KOPT-K1 (cell line): ENCODE measurements around the gene MYL3.

ENCODE experiments used
- H3K27ac ChIP-seq: fragments of 200-600 bp; sonication (generic); 2 replicates; pipeline ENCODE4 v1.5.1; 2016; ENCODE audit warnings: antibody characterized with exemption, mild to moderate bottlenecking, low read depth, low read length; ENCODE audit not compliant: poor library complexity, severe bottlenecking
- H3K36me3 ChIP-seq: fragments of 200-600 bp; sonication (generic); 2 replicates; pipeline ENCODE4 v1.5.1; 2017; ENCODE audit warnings: antibody characterized with exemption, mild to moderate bottlenecking, low read length, moderate library complexity; ENCODE audit not compliant: insufficient read depth
- H3K9me3 ChIP-seq: fragments of 200-600 bp; sonication (generic); 2 replicates; pipeline ENCODE4 v1.5.1; 2017; ENCODE audit warnings: antibody characterized with exemption, low read length, mild to moderate bottlenecking; ENCODE audit not compliant: insufficient read depth, poor library complexity, severe bottlenecking

MYL3 gene

DNA sequence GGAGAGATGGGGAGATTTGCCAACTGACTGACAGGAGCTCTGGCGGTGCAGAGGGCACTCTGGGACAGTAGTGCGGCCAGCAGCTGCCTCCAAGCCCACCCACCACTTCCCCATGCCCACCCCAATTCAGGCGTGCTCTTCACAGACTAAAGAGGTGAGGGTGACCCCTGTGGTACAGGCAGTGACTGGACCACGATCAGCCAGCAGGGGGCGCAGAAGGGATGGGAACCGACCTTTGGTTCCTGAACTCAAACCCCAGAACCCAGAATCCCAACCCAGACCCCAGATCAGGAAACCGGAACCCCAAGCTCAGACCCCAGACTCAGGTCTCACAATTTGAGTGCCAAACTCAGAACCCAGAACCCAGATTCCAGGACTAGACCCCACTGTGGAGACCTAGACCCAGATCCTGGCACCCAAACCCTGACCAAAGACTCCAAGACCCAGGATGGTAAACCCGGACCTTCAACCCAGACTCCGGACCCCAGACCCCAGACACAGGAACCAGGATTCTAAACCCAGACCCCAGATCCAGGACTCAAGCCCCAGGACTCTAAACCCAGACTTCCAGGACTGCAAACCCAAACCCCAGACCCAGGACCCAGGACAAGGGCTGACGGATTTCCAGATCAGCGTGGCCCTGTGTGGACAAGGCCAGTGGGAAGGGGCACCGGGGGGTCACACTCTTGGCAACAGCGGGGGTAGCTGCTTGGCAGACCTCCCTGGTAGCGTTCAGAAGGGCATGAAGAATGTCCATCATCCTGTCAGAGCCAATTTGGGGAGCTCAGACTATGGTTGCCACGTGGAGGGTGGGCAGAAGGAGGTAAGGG lies 3.7 kb upstream of the MYL3 start:
- H3K27ac ChIP-seq: no peak overlapping the region
- no peaks in the 10 kb centered on the region for H3K9me3 ChIP-seq
- H3K36me3 ChIP-seq: no peaks in the 10 kb centered on the region

DNA sequence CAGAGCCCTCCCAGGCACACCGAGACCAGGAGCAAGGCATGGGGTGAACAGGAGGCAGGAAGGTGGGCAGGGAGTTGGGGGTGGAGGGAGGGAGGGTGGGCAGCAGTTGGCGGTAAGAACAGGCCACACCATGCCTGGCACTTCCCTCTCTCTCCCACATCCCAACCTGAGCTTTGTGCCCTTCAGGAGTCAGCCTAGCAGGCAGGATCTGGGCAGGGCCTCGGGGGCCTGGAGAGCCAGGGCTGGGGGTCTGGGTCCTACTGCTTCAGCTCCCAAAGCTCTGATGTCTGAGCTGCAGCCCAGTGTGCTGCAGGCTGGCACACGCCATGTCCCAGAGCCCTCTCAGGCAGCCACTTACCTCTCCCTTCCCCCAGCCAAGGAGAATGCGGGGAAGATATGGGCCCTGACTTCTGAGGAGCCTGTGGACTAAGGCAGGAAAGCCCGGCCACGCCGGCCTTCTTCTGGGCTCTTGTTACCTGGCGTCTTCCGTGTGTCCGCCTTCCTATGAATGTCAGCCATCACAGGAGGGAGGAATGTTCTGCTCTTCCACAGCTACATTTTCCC lies 2.9 kb upstream of the MYL3 start:
- Histone ChIP-seq H3K27ac (no peak overlapping the region), H3K36me3 (no peaks in the 10 kb centered on the region), H3K9me3 (no peaks in the 10 kb centered on the region)

DNA sequence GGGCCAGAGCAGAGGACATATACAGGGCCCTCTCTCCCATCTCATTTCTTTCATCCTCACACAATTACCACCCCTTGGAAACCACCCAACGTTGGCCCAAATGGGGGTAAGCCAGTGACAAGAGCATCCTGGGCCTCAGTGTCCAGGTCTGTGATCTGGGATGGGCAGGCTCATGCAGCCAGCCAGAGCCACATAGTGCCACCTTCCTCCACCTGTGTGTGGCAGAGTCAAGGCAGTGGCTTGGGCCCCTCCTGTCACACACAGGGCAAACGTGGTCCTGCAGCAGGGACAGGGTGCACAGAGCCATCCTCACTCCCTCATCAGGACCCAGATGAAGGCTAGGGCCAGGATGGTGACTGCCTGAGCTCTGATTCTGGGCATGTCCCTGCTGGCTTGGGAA lies 2.3 kb upstream of the MYL3 start:
- no peak overlapping the region for H3K27ac ChIP-seq

DNA sequence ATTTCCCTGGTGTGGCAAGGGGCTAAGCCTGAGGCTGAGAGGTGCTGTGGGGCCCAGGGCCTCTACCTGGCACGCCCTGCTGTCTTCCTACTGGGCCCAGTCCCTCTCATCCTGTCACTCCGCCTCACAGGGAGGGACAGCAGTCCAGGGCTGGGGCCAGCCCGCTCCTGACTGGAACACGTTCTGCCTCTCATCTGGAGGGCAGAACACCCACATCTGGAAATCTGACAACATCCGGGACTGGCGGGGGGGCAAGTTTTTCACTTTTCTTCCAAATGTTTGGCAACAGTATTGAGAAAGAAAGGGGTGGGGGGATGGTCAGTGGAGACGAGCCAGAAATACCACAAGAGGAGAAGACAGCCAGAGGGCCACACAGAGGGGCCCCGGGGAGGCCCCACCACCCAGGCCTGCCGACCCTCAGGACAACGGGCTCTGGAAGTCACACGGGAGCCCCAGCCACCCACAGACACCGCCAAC lies 1.8 kb upstream of the MYL3 start:
- no peaks in the 10 kb centered on the region for H3K9me3 ChIP-seq
- H3K27ac ChIP-seq: no peak overlapping the region

More for the DNA sequence above, 2.3 kb upstream of the MYL3 start:
- Histone ChIP-seq H3K9me3 (no peaks in the 10 kb centered on the region), H3K36me3 (no peaks in the 10 kb centered on the region)

DNA sequence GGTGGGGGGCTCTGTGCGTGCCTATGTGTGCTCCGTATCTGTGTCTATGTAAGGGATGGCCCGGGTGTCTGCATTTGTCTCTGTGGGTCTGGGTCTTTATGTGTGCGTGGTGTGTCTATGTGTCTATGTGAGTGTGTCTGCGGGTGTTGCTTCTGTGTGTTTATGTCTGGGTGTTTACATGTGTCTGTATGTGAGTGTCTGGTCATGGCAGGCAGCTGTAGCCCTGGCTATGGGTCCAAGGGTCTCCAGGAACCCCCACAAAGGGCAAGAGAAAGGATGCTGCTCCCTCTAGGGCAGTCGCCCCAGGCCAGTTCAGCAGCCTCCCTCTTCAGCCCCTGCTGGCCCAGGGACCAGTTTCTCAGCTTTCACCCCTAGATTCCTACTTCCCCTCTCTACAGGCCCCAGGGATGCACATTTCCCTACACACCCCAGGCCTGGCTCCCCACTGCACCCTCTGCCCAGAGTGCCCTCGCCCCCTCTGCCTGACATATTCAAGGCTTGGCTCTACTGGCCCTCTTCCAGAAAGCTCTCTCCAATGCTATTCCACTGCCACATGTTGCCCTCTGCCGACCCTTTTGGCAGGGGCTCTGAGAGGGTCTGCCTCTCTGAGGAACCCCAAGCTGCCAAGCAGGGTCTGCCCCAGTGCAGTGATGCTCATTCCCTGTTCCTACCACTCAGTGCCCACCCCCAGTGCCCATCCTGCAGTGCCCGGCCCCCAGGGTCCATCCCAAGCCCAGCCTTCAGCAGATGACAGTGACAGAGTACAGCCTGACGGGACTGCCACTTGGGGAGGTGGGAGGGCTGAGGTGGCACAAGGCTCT lies 1.0 kb upstream of the MYL3 start:
- Histone ChIP-seq H3K27ac (no peak overlapping the region), H3K9me3 (no peaks in the 10 kb centered on the region), H3K36me3 (no peaks in the 10 kb centered on the region)

More for the DNA sequence above, 1.8 kb upstream of the MYL3 start:
- H3K36me3 ChIP-seq: no peaks in the 10 kb centered on the region

DNA sequence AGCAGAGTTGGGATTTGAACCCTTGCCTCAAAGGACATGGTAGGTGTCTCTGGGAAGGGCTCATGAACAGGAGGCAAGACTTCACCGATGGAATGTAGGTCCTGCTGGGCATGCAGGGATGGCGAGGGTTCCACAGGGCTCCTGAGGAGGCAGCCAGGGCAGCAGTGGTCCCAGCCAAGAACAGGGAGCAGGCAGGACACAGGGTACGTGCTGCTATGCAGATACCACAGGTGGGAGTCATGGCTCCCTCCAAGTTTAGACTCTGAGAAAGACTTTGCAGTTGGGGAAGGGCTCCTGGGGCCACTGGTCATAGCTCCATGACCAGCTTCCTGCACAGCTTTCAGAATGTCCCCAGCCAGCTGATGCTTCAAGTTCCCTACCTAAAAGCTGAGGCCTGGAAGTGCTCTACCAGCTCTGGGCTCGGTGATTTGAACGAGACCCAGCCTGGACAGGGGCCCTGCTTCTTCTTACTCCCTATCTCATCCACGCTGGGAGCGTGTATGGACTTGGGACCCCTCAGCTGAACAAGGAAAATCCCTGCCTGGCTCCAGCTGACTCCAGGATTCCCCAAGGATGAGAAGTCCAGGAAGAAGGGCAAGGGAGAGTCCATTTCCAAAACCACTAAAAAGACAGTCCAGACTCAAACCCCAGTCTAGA lies 747 bp downstream of the MYL3 start:
- H3K36me3 ChIP-seq: no peaks in the 10 kb centered on the region
- no peaks in the 10 kb centered on the region for H3K9me3 ChIP-seq
- H3K27ac ChIP-seq: no peak overlapping the region

DNA sequence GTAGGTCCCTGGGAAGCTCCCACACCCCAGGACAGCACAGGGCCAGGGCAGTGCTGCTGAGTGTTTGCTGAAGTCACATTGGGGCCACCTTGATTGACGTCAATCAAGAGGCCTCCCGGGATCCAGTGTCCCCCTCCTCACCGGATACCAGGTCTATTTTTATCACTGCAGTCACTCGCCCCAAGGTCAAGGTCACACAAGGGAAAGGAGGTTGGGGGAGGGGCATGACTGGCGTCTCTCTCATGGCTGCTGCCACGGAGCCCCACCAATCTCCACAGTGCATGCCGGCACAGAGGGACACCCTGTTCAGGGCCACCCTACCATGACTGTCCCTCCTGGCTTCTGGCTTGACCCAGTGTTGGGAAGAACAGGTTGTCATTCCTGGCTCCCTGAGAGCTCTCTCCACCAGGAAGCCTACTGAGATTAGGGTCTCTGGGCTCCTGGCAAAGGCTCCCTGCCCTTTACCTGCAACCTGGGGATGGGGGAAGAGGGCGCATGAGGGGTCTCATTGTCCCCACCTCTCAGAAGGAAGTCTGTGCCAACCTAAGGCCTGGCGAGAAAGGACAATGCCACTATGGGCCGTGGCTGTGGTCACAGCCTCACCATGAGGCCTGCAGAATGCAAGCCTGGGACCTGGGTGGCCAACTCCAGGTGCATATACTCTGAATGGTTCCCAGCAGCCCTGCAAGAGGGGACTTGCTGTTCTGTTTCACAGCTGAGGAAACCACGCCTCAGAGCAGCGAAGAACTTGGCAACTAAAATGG lies 1.5 kb downstream of the MYL3 start:
- Histone ChIP-seq H3K36me3 (no peaks in the 10 kb centered on the region), H3K9me3 (no peaks in the 10 kb centered on the region), H3K27ac (no peak overlapping the region)

DNA sequence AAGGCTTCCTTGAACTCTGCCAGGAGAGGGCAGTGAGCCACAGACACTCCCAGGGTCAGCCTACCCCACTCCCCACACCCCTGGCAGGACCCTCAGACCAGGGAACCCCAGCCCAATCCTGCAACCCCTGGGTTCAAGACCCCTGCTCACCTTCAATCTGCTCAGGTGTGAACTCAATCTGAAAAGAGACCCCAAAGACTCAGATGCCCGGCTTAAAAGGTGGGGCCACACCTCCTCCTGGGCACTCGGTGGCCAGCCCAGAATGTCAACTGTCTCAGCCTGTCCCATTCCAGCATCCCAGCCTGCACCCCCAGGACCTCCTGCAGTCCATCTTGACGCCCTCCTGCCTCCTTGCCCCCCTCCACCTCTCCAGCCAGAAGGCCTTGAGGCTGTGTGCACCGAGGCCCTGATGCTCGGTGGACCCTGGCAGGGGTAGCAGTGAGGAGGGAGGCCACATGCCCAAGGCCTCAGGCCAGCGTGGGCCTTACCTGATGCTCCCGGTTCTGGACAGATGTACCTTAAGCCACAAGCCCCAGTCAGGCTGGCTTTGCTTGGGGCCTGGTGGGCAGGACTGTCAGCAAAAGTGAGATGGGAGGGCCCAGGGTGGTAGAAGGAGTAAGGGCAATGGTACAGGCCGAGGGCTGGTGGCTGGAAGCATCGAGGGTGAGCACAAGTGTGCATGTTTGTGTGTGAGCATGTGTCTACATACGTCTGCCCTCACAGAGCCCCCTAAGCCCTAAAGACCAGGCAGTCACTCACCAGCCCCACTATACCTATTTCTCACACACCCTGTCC lies 2.2 kb downstream of the MYL3 start:
- Histone ChIP-seq H3K27ac (no peak overlapping the region), H3K9me3 (no peaks in the 10 kb centered on the region), H3K36me3 (no peaks in the 10 kb centered on the region)

DNA sequence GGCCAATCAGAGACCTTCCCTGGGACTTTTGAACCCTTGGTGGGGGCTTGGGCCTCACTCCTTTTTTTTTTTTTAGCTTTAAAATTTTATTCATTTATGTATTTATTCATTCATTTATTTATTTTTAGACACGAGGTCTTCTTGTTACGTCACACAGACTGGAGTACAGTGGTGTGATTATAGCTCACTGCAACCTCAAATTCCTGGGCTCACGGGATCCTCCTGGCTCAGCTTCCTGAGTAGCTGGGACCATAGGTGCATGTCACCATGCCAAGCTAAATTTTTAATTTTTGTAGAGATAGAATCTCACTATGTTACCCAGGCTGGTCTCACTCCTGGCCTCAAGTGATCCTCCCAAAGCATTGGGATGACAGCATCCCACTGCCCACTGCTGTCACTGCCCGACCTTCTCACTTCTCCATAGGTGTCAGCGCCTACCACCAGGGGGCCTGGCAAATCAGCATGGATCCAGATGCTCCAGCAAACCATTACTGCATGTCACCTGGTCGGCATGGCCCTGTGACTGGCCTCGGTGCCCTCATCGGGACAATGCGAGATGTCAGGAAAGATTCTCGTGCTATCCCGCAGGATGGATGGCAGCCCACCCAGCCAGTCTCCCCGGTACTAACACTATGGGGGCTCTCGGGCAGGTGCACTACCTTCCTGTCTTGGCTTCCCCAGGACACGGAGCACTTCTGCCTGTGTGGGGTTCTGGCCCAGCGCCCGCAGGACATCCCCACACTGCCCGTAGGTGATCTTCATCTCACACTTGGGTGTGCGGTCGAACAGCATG lies 3.0 kb downstream of the MYL3 start:
- H3K36me3 ChIP-seq: no peaks in the 10 kb centered on the region
- no peak overlapping the region for H3K27ac ChIP-seq
- no peaks in the 10 kb centered on the region for H3K9me3 ChIP-seq

DNA sequence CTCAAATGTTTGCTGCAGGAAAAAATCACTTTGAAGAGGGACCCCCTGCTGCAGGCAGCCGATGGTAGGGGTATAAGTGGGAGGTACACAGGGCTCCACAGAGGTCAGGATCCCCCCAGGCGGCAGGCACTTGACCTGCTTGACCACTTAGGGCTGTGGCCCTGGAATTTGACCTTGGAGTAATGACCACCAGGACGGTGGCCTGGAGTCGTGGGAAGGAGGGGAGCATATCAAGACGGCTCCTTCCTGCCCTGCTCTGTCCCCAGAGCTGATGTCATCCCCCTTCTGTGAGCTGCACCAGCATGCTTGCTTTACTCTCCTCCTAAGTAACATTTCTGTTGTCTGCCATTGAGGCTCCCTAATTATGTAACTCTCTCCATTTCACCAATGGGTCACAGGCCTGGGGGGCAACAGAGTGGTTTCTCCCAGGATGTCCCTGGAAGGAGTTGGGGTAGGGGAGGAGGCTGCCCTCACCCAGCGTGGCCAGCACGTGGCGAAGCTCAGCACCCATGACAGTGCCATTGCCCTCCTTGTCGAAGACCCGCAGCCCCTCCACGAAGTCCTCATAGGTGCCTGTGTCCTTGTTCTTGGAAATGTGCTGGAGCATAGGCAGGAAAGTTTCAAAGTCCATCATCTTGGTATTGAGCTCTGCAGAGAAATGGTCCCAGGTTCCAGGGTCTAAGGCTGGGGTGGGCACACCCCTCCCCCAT lies 4.1 kb downstream of the MYL3 start:
- H3K36me3 ChIP-seq: no peaks in the 10 kb centered on the region
- H3K9me3 ChIP-seq: no peaks in the 10 kb centered on the region
- no peak overlapping the region for H3K27ac ChIP-seq

DNA sequence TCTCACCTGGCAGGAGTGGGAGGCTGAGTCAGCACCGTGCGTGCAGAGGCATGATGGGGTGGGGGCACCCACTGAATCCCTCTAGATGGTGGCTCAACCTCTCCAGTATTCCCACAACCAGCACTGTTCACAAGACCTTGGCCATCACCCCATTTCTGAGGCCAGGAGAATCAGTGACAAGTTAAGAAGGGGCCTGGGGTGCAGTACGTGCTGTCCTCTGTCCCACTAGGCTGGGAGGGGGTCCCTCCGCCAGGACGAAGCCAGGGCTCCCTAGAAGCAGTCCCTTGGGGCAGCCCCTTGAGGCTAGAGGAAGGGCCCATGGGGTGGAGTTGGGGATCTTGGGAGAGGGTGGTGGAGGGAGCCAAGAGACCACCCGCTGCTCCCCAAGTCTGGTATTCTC lies 4.8 kb downstream of the MYL3 start:
- H3K36me3 ChIP-seq: no peaks in the 10 kb centered on the region

DNA sequence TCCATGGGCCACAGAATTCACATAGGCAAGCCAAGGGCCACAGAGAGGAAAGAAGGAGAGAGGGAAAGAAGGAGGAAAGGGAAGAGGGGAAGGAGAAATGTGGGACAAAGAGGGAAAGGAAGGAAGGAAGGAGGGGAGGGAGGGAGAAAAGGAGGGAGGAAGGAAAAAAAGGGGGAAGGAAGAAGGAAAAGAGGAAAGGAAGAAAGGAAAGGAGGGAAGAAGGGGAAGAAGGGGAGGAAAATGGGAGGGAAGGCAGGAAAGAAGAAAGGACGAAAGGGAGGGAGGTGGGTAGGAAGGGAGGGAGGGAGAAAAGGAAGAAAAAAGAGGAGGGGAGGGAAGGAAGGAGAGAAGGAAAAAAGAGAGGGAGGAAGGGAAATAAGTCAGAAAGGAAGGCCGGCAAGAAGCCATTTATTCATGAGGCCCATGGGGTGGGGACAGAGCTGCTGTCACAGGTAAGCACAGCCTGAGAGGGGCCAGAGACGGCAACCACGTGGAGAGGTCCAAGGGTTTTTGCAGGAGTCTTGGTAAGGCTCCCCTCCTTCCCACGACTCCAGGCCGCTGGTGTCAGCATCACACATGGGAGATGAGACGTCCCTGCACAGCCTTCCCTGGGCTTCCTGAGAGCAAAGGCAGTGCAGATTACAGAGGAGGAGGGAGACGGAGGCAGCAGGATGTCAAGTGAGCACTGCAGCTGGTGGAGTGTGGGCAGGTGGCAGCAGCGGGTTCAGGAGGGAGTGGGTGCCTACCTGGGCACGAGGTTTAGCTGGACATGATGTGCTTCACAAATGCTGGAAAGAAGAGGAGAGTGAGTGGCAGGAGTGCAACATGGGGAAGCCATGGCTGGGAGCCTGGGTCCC lies 5.5 kb downstream of the MYL3 start:
- Histone ChIP-seq H3K36me3 (no peaks in the 10 kb centered on the region), H3K27ac (no peak overlapping the region), H3K9me3 (no peaks in the 10 kb centered on the region)

More for the DNA sequence above, 4.8 kb downstream of the MYL3 start:
- no peak overlapping the region for H3K27ac ChIP-seq
- no peaks in the 10 kb centered on the region for H3K9me3 ChIP-seq
